Trophoblast cell (in vitro differentiated cells and primary cell): ENCODE measurements around the gene NECAB3.

Experiments
- DNase-seq, 2 donors: peaks; one replicate each; pipeline ENCODE4 v3.0.0-alpha.2; 2016
- H2AFZ ChIP-seq: 2 replicates; pipeline ENCODE4 v1.6.1; 2013; ENCODE audit warnings: low read length, moderate library complexity, mild to moderate bottlenecking; ENCODE audit not compliant: insufficient read depth, poor library complexity
- H2AK5ac ChIP-seq: 2 replicates; pipeline ENCODE4 v1.6.1; 2013; ENCODE audit warnings: mild to moderate bottlenecking, low read length
- H2BK120ac ChIP-seq: 2 replicates; pipeline ENCODE4 v1.6.1; 2013; ENCODE audit warnings: low read length, mild to moderate bottlenecking, moderate library complexity; ENCODE audit not compliant: insufficient read depth, poor library complexity
- H2BK12ac ChIP-seq: 2 replicates; pipeline ENCODE4 v1.6.1; 2013; ENCODE audit warnings: mild to moderate bottlenecking, low read length, moderate library complexity
- H2BK5ac ChIP-seq: 2 replicates; pipeline ENCODE4 v1.6.1; 2013; ENCODE audit warnings: low read length, low read depth, moderate library complexity, mild to moderate bottlenecking; ENCODE audit not compliant: poor library complexity
- H3K14ac ChIP-seq: 2 replicates; pipeline ENCODE4 v1.6.1; 2013; ENCODE audit warnings: mild to moderate bottlenecking, low read length
- H3K18ac ChIP-seq: 2 replicates; pipeline ENCODE4 v1.6.1; 2013; ENCODE audit warnings: mild to moderate bottlenecking, low read length
- H3K23ac ChIP-seq: 2 replicates; pipeline ENCODE4 v1.6.1; 2013; ENCODE audit warnings: low read length
- H3K27ac ChIP-seq: 2 replicates; pipeline ENCODE4 v1.5.1; 2013; ENCODE audit warnings: low read depth, mild to moderate bottlenecking, inconsistent platforms, low read length, moderate library complexity
- H3K27me3 ChIP-seq: 2 replicates; pipeline ENCODE4 v1.6.1; 2013; ENCODE audit warnings: inconsistent platforms, mild to moderate bottlenecking, low read length, moderate library complexity; ENCODE audit not compliant: insufficient read depth
- H3K36me3 ChIP-seq, 2 experiments: 1 replicate in 1 of 2; 2 replicates in 1 of 2; pipeline ENCODE4 v1.6.1; 2013; ENCODE audit warnings: low read length in 2 of 2, mild to moderate bottlenecking in 2 of 2, moderate library complexity in 1 of 2; ENCODE audit not compliant: insufficient read depth in 2 of 2, control insufficient read depth in 1 of 2
- H3K4ac ChIP-seq: 2 replicates; pipeline ENCODE4 v1.6.1; 2013; ENCODE audit warnings: low read depth, mild to moderate bottlenecking, low read length, moderate library complexity
- H3K4me1 ChIP-seq, 2 experiments: 1 replicate in 1 of 2; 2 replicates in 1 of 2; pipeline ENCODE4 v1.6.1; 2013; ENCODE audit warnings: low read length in 2 of 2, mild to moderate bottlenecking in 2 of 2, moderate library complexity in 1 of 2; ENCODE audit not compliant: insufficient read depth in 2 of 2, control insufficient read depth in 1 of 2
- H3K4me2 ChIP-seq: 2 replicates; pipeline ENCODE4 v1.6.1; 2013; ENCODE audit warnings: inconsistent platforms, mild to moderate bottlenecking, low read length, moderate library complexity
- H3K4me3 ChIP-seq: 2 replicates; pipeline ENCODE4 v1.5.1; 2013; ENCODE audit warnings: mild to moderate bottlenecking, low read depth, low read length, inconsistent platforms
- H3K79me1 ChIP-seq: one replicate; pipeline ENCODE4 v1.6.1; 2013; ENCODE audit warnings: low read length
- H3K79me2 ChIP-seq: 2 replicates; pipeline ENCODE4 v1.6.1; 2013; ENCODE audit warnings: low read length, mild to moderate bottlenecking; ENCODE audit not compliant: control insufficient read depth, insufficient read depth, poor library complexity
- H3K9ac ChIP-seq: 2 replicates; pipeline ENCODE4 v1.6.1; 2013; ENCODE audit warnings: mild to moderate bottlenecking, low read length
- H3K9me3 ChIP-seq: 2 replicates; pipeline ENCODE4 v1.6.1; 2013; ENCODE audit warnings: low read depth, mild to moderate bottlenecking, control low read depth, inconsistent platforms, low read length; ENCODE audit not compliant: insufficient read depth
- H4K12ac ChIP-seq: 2 replicates; pipeline ENCODE4 v1.6.1; 2013; ENCODE audit warnings: low read depth, mild to moderate bottlenecking, low read length, moderate library complexity
- H4K8ac ChIP-seq: 2 replicates; pipeline ENCODE4 v1.6.1; 2013; ENCODE audit warnings: low read depth, mild to moderate bottlenecking, low read length, moderate library complexity
- H4K91ac ChIP-seq: one replicate; pipeline ENCODE4 v1.6.1; 2013; ENCODE audit warnings: low read depth, mild to moderate bottlenecking, low read length, moderate library complexity
- WGBS: extraction: QIAGEN DNeasy Blood & Tissue Kit; methylation state at CpG from one replicate; pipeline ENCODE4 v1.1.7; 2013; ENCODE audit warnings: missing lambda C conversion rate; ENCODE audit not compliant: insufficient read length, insufficient coverage; ENCODE audit errors: extremely low coverage; 5-methylcytosine and 5-hydroxymethylcytosine counted together

The NECAB3 gene

GRCh38 chr20:33622705-33623365 is 51.4 kb downstream of the NECAB3 start:
- H3K18ac ChIP-seq = no peak overlapping the region
- WGBS = no CpG with 5 or more reads among the region's 10 CpGs
- no peak overlapping the region for H4K8ac ChIP-seq
- H2BK5ac ChIP-seq = no peak overlapping the region
- no peak overlapping the region for H3K23ac ChIP-seq
- no peak overlapping the region for H3K4ac ChIP-seq
- no peaks in the 10 kb centered on the region for H3K79me1 ChIP-seq
- no peak overlapping the region for H3K4me3 ChIP-seq
- no peak for DNase-seq
- no peak overlapping the region for H4K91ac ChIP-seq
- no peak overlapping the region for H4K12ac ChIP-seq
- H3K9ac ChIP-seq = no peak overlapping the region
- H3K9me3 ChIP-seq = no peaks in the 10 kb centered on the region
- no peak overlapping the region for H2AFZ ChIP-seq
- H3K14ac ChIP-seq = no peak overlapping the region
- no peak overlapping the region for H2BK12ac ChIP-seq
- H3K27me3 ChIP-seq = no peaks in the 10 kb centered on the region
- H3K27ac ChIP-seq = no peak overlapping the region
- no peak overlapping the region for H2AK5ac ChIP-seq
- H3K36me3 ChIP-seq = peaks cover 16% of the 10 kb centered on the region in 2 experiments
- H3K79me2 ChIP-seq = no peaks in the 10 kb centered on the region
- H2BK120ac ChIP-seq = no peak overlapping the region
- H3K4me2 ChIP-seq = no peak overlapping the region
- H3K4me1 ChIP-seq = no peaks in the 10 kb centered on the region

GRCh38 chr20:33621717-33622400 is 52.4 kb downstream of the NECAB3 start:
- Histone ChIP-seq H2AFZ (no peak overlapping the region), H3K23ac (no peak overlapping the region), H4K12ac (no peak overlapping the region), H4K8ac (no peak overlapping the region), H2AK5ac (no peak overlapping the region), H2BK5ac (no peak overlapping the region), H4K91ac (no peak overlapping the region), H3K79me2 (no peaks in the 10 kb centered on the region), H3K27me3 (no peaks in the 10 kb centered on the region), H3K9me3 (no peaks in the 10 kb centered on the region), H3K79me1 (no peaks in the 10 kb centered on the region), H3K4me1 (no peaks in the 10 kb centered on the region), H3K4ac (no peak overlapping the region), H3K36me3 (peaks cover 13 to 16% of the 10 kb centered on the region in 2 experiments), H3K9ac (no peak overlapping the region), H3K14ac (no peak overlapping the region), H3K18ac (no peak overlapping the region), H3K4me3 (no peak overlapping the region), H2BK12ac (no peak overlapping the region), H2BK120ac (no peak overlapping the region), H3K4me2 (no peak overlapping the region), H3K27ac (no peak overlapping the region)
- DNase-seq = no peak
- WGBS = no CpG with 5 or more reads among the region's 4 CpGs

GRCh38 chr20:33612001-33612400 is 62.2 kb downstream of the NECAB3 start:
- no peak overlapping the region for H4K91ac ChIP-seq
- H2BK5ac ChIP-seq = no peak overlapping the region
- H3K27ac ChIP-seq = no peak overlapping the region
- no peak for DNase-seq
- WGBS = no CpG with 5 or more reads among the region's 4 CpGs
- no peak overlapping the region for H4K12ac ChIP-seq
- H3K23ac ChIP-seq = no peak overlapping the region
- H3K9ac ChIP-seq = no peak overlapping the region
- no peak overlapping the region for H4K8ac ChIP-seq
- no peak overlapping the region for H3K4ac ChIP-seq
- no peak overlapping the region for H3K4me3 ChIP-seq
- no peak overlapping the region for H2AK5ac ChIP-seq
- no peaks in the 10 kb centered on the region for H3K9me3 ChIP-seq
- no peak overlapping the region for H3K4me2 ChIP-seq
- H2BK12ac ChIP-seq = no peak overlapping the region
- no peak overlapping the region for H3K18ac ChIP-seq
- no peaks in the 10 kb centered on the region for H3K4me1 ChIP-seq
- no peak overlapping the region for H3K14ac ChIP-seq
- peaks cover 5 to 12% of the 10 kb centered on the region in 2 experiments for H3K36me3 ChIP-seq
- H3K27me3 ChIP-seq = no peaks in the 10 kb centered on the region
- no peaks in the 10 kb centered on the region for H3K79me1 ChIP-seq
- no peaks in the 10 kb centered on the region for H3K79me2 ChIP-seq
- H2AFZ ChIP-seq = no peak overlapping the region
- H2BK120ac ChIP-seq = no peak overlapping the region

- no peak overlapping the region for H3K14ac ChIP-seq
- no peak overlapping the region for H2BK5ac ChIP-seq
- no peak overlapping the region for H2BK120ac ChIP-seq
- DNase-seq = no peak
- no peaks in the 10 kb centered on the region for H3K79me1 ChIP-seq
- no peak overlapping the region for H3K4me2 ChIP-seq
- H3K18ac ChIP-seq = no peak overlapping the region
- peaks cover 5 to 12% of the 10 kb centered on the region in 2 experiments for H3K36me3 ChIP-seq
- H4K91ac ChIP-seq = no peak overlapping the region
- WGBS = no CpG with 5 or more reads among the region's 5 CpGs
- no peak overlapping the region for H3K4me3 ChIP-seq
- H3K9me3 ChIP-seq = no peaks in the 10 kb centered on the region
- H3K4ac ChIP-seq = no peak overlapping the region
- no peak overlapping the region for H3K9ac ChIP-seq
- H3K4me1 ChIP-seq = no peaks in the 10 kb centered on the region
- no peak overlapping the region for H2AK5ac ChIP-seq
- H3K27ac ChIP-seq = no peak overlapping the region
- H2AFZ ChIP-seq = no peak overlapping the region
- H4K8ac ChIP-seq = no peak overlapping the region
- H3K79me2 ChIP-seq = no peaks in the 10 kb centered on the region
- H4K12ac ChIP-seq = no peak overlapping the region
- H2BK12ac ChIP-seq = no peak overlapping the region
- H3K23ac ChIP-seq = no peak overlapping the region
- H3K27me3 ChIP-seq = no peaks in the 10 kb centered on the region
Observed at GRCh38 chr20:33611106-33611505, 63.1 kb downstream of the NECAB3 start.
